GM23338 (cell line): ENCODE results near the gene TSPAN4. TPM values are rescaled to one million over a fixed set of nuclear protein-coding genes. Genes with fewer than 3 reads are reported as not detected.

Experiments
- ATAC-seq: fragments of 200-7000 bp; cut with Tn5 transposase; 3 replicates; pipeline ENCODE4 v1.9.1; 2020
- DNase-seq: peaks from one replicate; pipeline ENCODE4 v3.0.0-alpha.2; 2015; ENCODE audit warnings: low spot score
- H2AFZ ChIP-seq: fragments of 200-600 bp; sonication (generic); 2 replicates; pipeline ENCODE4 v1.8.0; 2016; ENCODE audit warnings: antibody characterized with exemption, mild to moderate bottlenecking, moderate library complexity
- H3F3A ChIP-seq: fragments of 200-600 bp; sonication (generic); replicated peaks from 2 replicates; pipeline ENCODE4 v1.8.0; 2017; ENCODE audit warnings: antibody characterized with exemption, mixed run types, low read depth
- H3K27ac ChIP-seq: fragments of 200-600 bp; sonication (generic); 2 replicates; pipeline ENCODE4 v1.6.1; 2016; ENCODE audit warnings: low read depth
- H3K27me3 ChIP-seq: fragments of 200-600 bp; sonication (generic); 2 replicates; pipeline ENCODE4 v1.8.0; 2016; ENCODE audit warnings: mild to moderate bottlenecking, mixed run types, moderate library complexity; ENCODE audit not compliant: insufficient read depth
- H3K36me3 ChIP-seq: fragments of 200-600 bp; sonication (generic); 2 replicates; pipeline ENCODE4 v1.8.0; 2016; ENCODE audit warnings: mild to moderate bottlenecking; ENCODE audit not compliant: insufficient read depth
- H3K4me1 ChIP-seq: fragments of 200-600 bp; sonication (generic); 2 replicates; pipeline ENCODE4 v1.8.0; 2016; ENCODE audit warnings: mild to moderate bottlenecking, moderate library complexity; ENCODE audit not compliant: insufficient read depth
- H3K4me2 ChIP-seq: fragments of 200-600 bp; sonication (generic); 2 replicates; pipeline ENCODE4 v1.7.1; 2017; ENCODE audit warnings: mixed run types
- H3K4me3 ChIP-seq: fragments of 200-600 bp; sonication (generic); 2 replicates; pipeline ENCODE4 v1.6.1; 2016; ENCODE audit warnings: mixed run types
- H3K79me2 ChIP-seq: fragments of 200-600 bp; sonication (generic); replicated peaks from 2 replicates; pipeline ENCODE4 v1.8.0; 2017; ENCODE audit warnings: mild to moderate bottlenecking; ENCODE audit not compliant: insufficient read depth
- H3K9me2 ChIP-seq: fragments of 200-600 bp; sonication (generic); 2 replicates; pipeline ENCODE4 v1.8.0; 2017; ENCODE audit not compliant: insufficient read depth
- H4K20me1 ChIP-seq: fragments of 200-600 bp; sonication (generic); replicated peaks from 2 replicates; pipeline ENCODE4 v1.8.0; 2017; ENCODE audit warnings: mild to moderate bottlenecking; ENCODE audit not compliant: insufficient read depth
- H3K27ac Mint-ChIP-seq: 2 replicates; pipeline ENCODE4 v1.8.0; 2020; ENCODE audit warnings: inconsistent platforms, mild to moderate bottlenecking, moderate library complexity, mixed read lengths
- H3K27me3 Mint-ChIP-seq: 3 replicates; pipeline ENCODE4 v1.8.0; 2022; ENCODE audit warnings: low read depth, mild to moderate bottlenecking, moderate library complexity, mixed read lengths, inconsistent platforms; ENCODE audit not compliant: insufficient read depth, poor library complexity
- H3K36me3 Mint-ChIP-seq: 3 replicates; pipeline ENCODE4 v1.8.0; 2021; ENCODE audit warnings: low read depth, mild to moderate bottlenecking, inconsistent platforms, moderate library complexity, mixed read lengths
- H3K4me1 Mint-ChIP-seq: 3 replicates; pipeline ENCODE4 v1.8.0; 2020; ENCODE audit warnings: mild to moderate bottlenecking, inconsistent platforms, mixed read lengths
- H3K4me3 Mint-ChIP-seq: 3 replicates; pipeline ENCODE4 v1.8.0; 2021; ENCODE audit warnings: moderate library complexity, mild to moderate bottlenecking, inconsistent platforms, mixed read lengths
- H3K9me3 Mint-ChIP-seq: 3 replicates; pipeline ENCODE4 v1.8.0; 2020; ENCODE audit warnings: moderate library complexity, mild to moderate bottlenecking, inconsistent platforms, mixed read lengths
- EZH2 ChIP-seq: fragments of 200-600 bp; sonication (generic); IDR thresholded peaks from one replicate; pipeline ENCODE4 v1.8.0; 2017; ENCODE audit warnings: antibody characterized with exemption, mild to moderate bottlenecking, low read depth; ENCODE audit not compliant: unreplicated experiment
- EZH2phosphoT487 ChIP-seq: fragments of 200-600 bp; sonication (generic); IDR thresholded peaks from one replicate; pipeline ENCODE4 v1.8.1; 2018; ENCODE audit warnings: antibody characterized with exemption; ENCODE audit not compliant: unreplicated experiment
- JUNB ChIP-seq: IDR thresholded peaks from one replicate; pipeline ENCODE4 v1.6.1; 2016; ENCODE audit warnings: antibody characterized with exemption; ENCODE audit not compliant: unreplicated experiment
- NANOG ChIP-seq: IDR thresholded peaks from 2 replicates; pipeline ENCODE4 v1.6.1; 2016; ENCODE audit warnings: antibody characterized with exemption, borderline replicate concordance
- REST ChIP-seq: IDR thresholded peaks from one replicate; pipeline ENCODE4 v1.6.1; 2018; ENCODE audit warnings: antibody characterized with exemption; ENCODE audit not compliant: unreplicated experiment
- STAT1 ChIP-seq: IDR thresholded peaks from one replicate; pipeline ENCODE4 v1.6.1; 2016; ENCODE audit warnings: antibody characterized with exemption; ENCODE audit not compliant: unreplicated experiment
- ZNF331 ChIP-seq: fragments of 250-450 bp; sonication (Bioruptor Pico); IDR thresholded peaks from 2 replicates; pipeline ENCODE4 v1.5.0; 2020; ENCODE audit warnings: low read depth, mild to moderate bottlenecking, moderate library complexity
- ZNF462 ChIP-seq: fragments of 250-450 bp; sonication (Bioruptor Pico); IDR thresholded peaks from 2 replicates; pipeline ENCODE4 v1.5.0; 2020; ENCODE audit warnings: mild to moderate bottlenecking, moderate library complexity
- polyA plus RNA-seq: library from polyadenylated mRNA; unstranded; fragments of >200 nt; fragmentation: Nextera tagmentation; extraction: Ambion mirVana; gene quantifications from 2 replicates; pipeline ENCODE4 v1.2.1, GENCODE V29; 2016
- total RNA-seq: library from RNA; depleted of rRNA; stranded (reverse); fragments of >200 nt; shearing (Covaris generic); gene quantifications from 2 replicates; pipeline ENCODE4 v1.2.3, GENCODE V29; 2014
- TF ChIP-seq, protein P1 (sequence below): IDR thresholded peaks from 2 replicates; pipeline ENCODE4 v1.6.1; 2016; ENCODE audit warnings: antibody characterized with exemption

TSPAN4 gene
- total and polyA plus RNA-seq, 2 experiments from 2014 or later = 76.8 to 150 TPM

DNA sequence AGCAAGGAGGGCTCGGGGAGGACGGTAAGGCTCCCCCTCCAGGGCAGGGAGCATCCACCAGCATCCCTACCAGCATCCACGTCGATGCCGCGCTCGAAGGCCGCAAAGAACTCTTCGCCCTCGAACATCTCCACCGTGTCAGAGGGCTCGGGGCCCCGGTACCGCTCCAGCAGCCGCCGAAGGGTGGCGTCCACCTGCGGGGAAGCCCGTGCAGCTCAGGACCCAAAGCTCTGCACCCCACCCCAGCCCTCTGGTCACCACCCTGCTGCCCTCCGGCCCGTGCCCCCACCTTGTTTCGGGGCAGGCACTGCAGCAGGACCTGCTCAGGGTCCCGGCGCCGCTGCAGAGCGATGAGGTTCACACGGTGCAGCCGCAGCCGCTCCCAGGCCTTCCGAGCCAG, 42.2 kb upstream of the TSPAN4 start:
- H3K4me3 Mint-ChIP-seq = no peak overlapping the region
- H3K27ac ChIP-seq = no peak overlapping the region
- ATAC-seq = no peak

DNA sequence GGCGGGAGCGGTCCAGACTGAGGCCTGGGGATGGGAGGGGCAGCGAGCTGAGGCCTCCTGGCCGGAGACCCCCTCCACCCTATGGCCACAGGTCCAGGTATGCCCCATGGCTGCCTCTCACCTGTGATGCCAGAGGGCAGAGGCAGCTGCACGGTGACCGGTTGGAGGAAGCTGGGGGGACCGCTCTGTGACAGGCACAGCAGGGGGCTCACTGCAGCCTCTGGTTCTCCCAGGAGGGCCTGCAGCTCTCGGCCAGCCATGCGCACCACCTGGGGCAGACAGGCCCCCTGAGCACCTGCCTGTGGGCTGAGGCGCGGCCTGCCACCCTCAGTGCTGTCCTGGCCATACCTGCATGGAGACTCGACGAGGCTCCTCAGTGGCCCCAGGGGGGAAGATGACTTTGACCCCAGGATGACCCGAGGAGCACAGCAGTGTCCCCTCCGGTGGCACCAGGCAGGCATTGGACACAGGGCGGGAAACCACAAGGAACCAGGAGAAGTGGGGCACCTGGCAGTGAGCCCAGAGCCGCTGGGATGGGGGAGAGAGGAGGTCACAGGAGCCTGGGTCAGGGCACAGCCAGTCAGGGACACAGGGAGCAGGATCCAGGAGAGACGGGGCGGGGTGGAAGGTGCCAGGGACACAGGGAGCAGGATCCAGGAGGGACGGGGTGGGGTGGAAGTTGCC, 41.4 kb upstream of the TSPAN4 start:
- no peaks in the 10 kb centered on the region for H3K27me3 ChIP-seq
- peaks cover 15% of the 10 kb centered on the region; the same call in 1 of the 2 replicates for H3K4me1 ChIP-seq
- H3K79me2 ChIP-seq = no peaks in the 10 kb centered on the region; the same call in 1 of the 2 replicates
- DNase-seq (no peak), ATAC-seq (no peak)
- Mint-ChIP-seq H3K36me3 (peaks cover 2% of the 10 kb centered on the region; the same call in 1 of the 3 replicates), H3K4me1 (peaks cover 12% of the 10 kb centered on the region; the same call in 2 of the 3 replicates), H3K4me3 (no peak overlapping the region), H3K27me3 (peaks cover 11% of the 10 kb centered on the region), H3K9me3 (no peaks in the 10 kb centered on the region), H3K27ac (no peak overlapping the region)
- H3K4me2 ChIP-seq = no peak overlapping the region
- no peaks in the 10 kb centered on the region for H4K20me1 ChIP-seq
- H3K27ac ChIP-seq = no peak overlapping the region
- no peak overlapping the region for H3K4me3 ChIP-seq
- H3F3A ChIP-seq = peaks cover 20% of the 10 kb centered on the region; the same call in 1 of the 2 replicates
- no peaks in the 10 kb centered on the region for H3K36me3 ChIP-seq
- no peaks in the 10 kb centered on the region for H3K9me2 ChIP-seq
- no peak overlapping the region for H2AFZ ChIP-seq
- TF ChIP-seq NANOG (no peak), EZH2 (no peak), EZH2phosphoT487 (no peak), REST (no peak), JUNB (no peak), STAT1 (no peak), ZNF462 (CRISPR knock-in tag) (no peak), ZNF331 (no peak)
- TF ChIP-seq, protein P1, sequence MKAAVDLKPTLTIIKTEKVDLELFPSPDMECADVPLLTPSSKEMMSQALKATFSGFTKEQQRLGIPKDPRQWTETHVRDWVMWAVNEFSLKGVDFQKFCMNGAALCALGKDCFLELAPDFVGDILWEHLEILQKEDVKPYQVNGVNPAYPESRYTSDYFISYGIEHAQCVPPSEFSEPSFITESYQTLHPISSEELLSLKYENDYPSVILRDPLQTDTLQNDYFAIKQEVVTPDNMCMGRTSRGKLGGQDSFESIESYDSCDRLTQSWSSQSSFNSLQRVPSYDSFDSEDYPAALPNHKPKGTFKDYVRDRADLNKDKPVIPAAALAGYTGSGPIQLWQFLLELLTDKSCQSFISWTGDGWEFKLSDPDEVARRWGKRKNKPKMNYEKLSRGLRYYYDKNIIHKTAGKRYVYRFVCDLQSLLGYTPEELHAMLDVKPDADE = no peak

More for the DNA sequence above, 42.2 kb upstream of the TSPAN4 start:
- no peaks in the 10 kb centered on the region for H4K20me1 ChIP-seq
- H3K79me2 ChIP-seq = no peaks in the 10 kb centered on the region; the same call in 1 of the 2 replicates
- H3K36me3 Mint-ChIP-seq = peaks cover 2% of the 10 kb centered on the region; the same call in 1 of the 3 replicates
- H3F3A ChIP-seq = peaks cover 15% of the 10 kb centered on the region; the same call in 1 of the 2 replicates
- no peaks in the 10 kb centered on the region for H3K9me2 ChIP-seq
- no peak overlapping the region for H3K4me2 ChIP-seq
- H3K4me1 Mint-ChIP-seq = peaks cover 14% of the 10 kb centered on the region; the same call in 2 of the 3 replicates
- H3K9me3 Mint-ChIP-seq = no peaks in the 10 kb centered on the region
- H3K27ac Mint-ChIP-seq = no peak overlapping the region
- no peak for DNase-seq
- H3K27me3 Mint-ChIP-seq = peaks cover 10% of the 10 kb centered on the region
- TF ChIP-seq EZH2phosphoT487 = no peak
- TF ChIP-seq NANOG = no peak
- no peak for TF ChIP-seq STAT1
- no peaks in the 10 kb centered on the region for H3K27me3 ChIP-seq
- H3K4me1 ChIP-seq = peaks cover 15% of the 10 kb centered on the region; the same call in 1 of the 2 replicates
- H3K36me3 ChIP-seq = no peaks in the 10 kb centered on the region
- no peak overlapping the region for H3K4me3 ChIP-seq
- no peak overlapping the region for H2AFZ ChIP-seq
